SK-N-SH (cell line): ENCODE measurements around the gene STAP2. TPM values are rescaled to one million over a fixed set of nuclear protein-coding genes. Genes with fewer than 3 reads are reported as not detected.

Source experiments
- CTCF ChIA-PET: fragments of 300-600, 350-600 bp; formaldehyde crosslinking; extraction: SDS; loops from one replicate; lab custom pipeline; 2021; lab: Yijun Ruan, JAX
- POLR2A ChIA-PET: fragments of 350-600 bp; sonication (Branson Sonifier 250); formaldehyde crosslinking; extraction: SDS; loops from one replicate; lab custom pipeline; 2020; ENCODE audit warnings: antibody characterized with exemption, inconsistent platforms; lab: Yijun Ruan, JAX
- DNase-seq: peaks from one replicate; pipeline ENCODE4 v3.0.0; 2012
- H2AFZ ChIP-seq: fragments of 200-600 bp; sonication (generic); 2 replicates; pipeline ENCODE4 v1.8.1; 2016; ENCODE audit warnings: antibody characterized with exemption, mild to moderate bottlenecking, low read depth
- H3F3A ChIP-seq: fragments of 200-600 bp; sonication (generic); replicated peaks from 2 replicates; pipeline ENCODE3; 2016; ENCODE audit warnings: antibody characterized with exemption, mild to moderate bottlenecking; ENCODE audit not compliant: insufficient read depth
- H3K27ac ChIP-seq, 2 experiments: fragments of 200-500 bp in 1 of 2; fragments of 200-600 bp in 1 of 2; sonication (Bioruptor generic) in 1 of 2; sonication (generic), shearing (Covaris generic) in 1 of 2; 2 replicates each; pipeline versions ENCODE4 v1.5.1 to v1.6.1; 2014 to 2016; ENCODE audit warnings: low read depth in 2 of 2, inconsistent platforms in 1 of 2, low read length in 1 of 2, mild to moderate bottlenecking in 1 of 2, mixed read lengths in 1 of 2
- H3K27me3 ChIP-seq: fragments of 200-600 bp; sonication (generic), shearing (Covaris generic); 2 replicates; pipeline ENCODE4 v1.6.1; 2016; ENCODE audit warnings: mixed run types; ENCODE audit not compliant: insufficient read depth
- H3K36me3 ChIP-seq, 2 experiments: fragments of 200-500 bp in 1 of 2; fragments of 200-600 bp in 1 of 2; sonication (Bioruptor generic) in 1 of 2; sonication (generic) in 1 of 2; replicated peaks in 1 of 2; 2 replicates each; pipeline versions ENCODE3 to v1.5.1; 2014 to 2016; ENCODE audit warnings: low read length in 1 of 2, mild to moderate bottlenecking in 1 of 2; ENCODE audit not compliant: insufficient read depth in 2 of 2, control insufficient read depth in 1 of 2
- H3K4me1 ChIP-seq, 2 experiments: fragments of 200-500 bp in 1 of 2; fragments of 200-600 bp in 1 of 2; sonication (Bioruptor generic) in 1 of 2; sonication (generic), shearing (Covaris generic) in 1 of 2; 2 replicates each; pipeline versions ENCODE4 v1.5.1 to v1.6.1; 2014 to 2016; ENCODE audit warnings: low read depth in 1 of 2, low read length in 1 of 2, mixed run types in 1 of 2; ENCODE audit not compliant: insufficient read depth in 2 of 2, control insufficient read depth in 1 of 2
- H3K4me2 ChIP-seq: fragments of 200-600 bp; sonication (generic), shearing (Covaris generic); 2 replicates; pipeline ENCODE4 v1.6.1; 2017; ENCODE audit warnings: mixed run types
- H3K4me3 ChIP-seq, 2 experiments: fragments of 200-500 bp in 1 of 2; fragments of 200-600 bp in 1 of 2; sonication (Bioruptor generic) in 1 of 2; sonication (generic), shearing (Covaris generic) in 1 of 2; 2 replicates each; pipeline versions ENCODE4 v1.5.1 to v1.8.1; 2014 to 2016; ENCODE audit warnings: low read depth in 2 of 2, inconsistent platforms in 1 of 2, low read length in 1 of 2, mild to moderate bottlenecking in 1 of 2, mixed read lengths in 1 of 2, moderate library complexity in 1 of 2
- H3K79me2 ChIP-seq: fragments of 200-600 bp; sonication (generic); 2 replicates; pipeline ENCODE4 v1.8.1; 2017; ENCODE audit warnings: mild to moderate bottlenecking; ENCODE audit not compliant: insufficient read depth
- H3K9ac ChIP-seq: fragments of 200-600 bp; sonication (generic); 2 replicates; pipeline ENCODE4 v1.6.1; 2017; ENCODE audit warnings: mixed run types
- H3K9me2 ChIP-seq: fragments of 200-600 bp; sonication (generic); 2 replicates; pipeline ENCODE4 v1.6.1; 2017; ENCODE audit warnings: mixed run types
- H3K9me3 ChIP-seq: fragments of 200-600 bp; sonication (generic); 2 replicates; pipeline ENCODE4 v1.6.1; 2017; ENCODE audit warnings: mixed run types, mild to moderate bottlenecking, moderate library complexity
- H4K20me1 ChIP-seq: fragments of 200-600 bp; sonication (generic); 2 replicates; pipeline ENCODE4 v1.6.1; 2017; ENCODE audit warnings: mild to moderate bottlenecking, mixed run types; ENCODE audit not compliant: insufficient read depth
- CTCF ChIP-seq: fragments of 200-600 bp; sonication (generic); IDR thresholded peaks from 2 replicates; pipeline ENCODE4 v1.6.1; 2017; ENCODE audit warnings: antibody characterized with exemption, mild to moderate bottlenecking, moderate library complexity
- EZH2phosphoT487 ChIP-seq: fragments of 200-600 bp; sonication (generic); IDR thresholded peaks from 2 replicates; pipeline ENCODE4 v1.6.1; 2017; ENCODE audit warnings: low read depth, mixed run types, mild to moderate bottlenecking, antibody characterized with exemption, moderate library complexity, borderline replicate concordance
- FOSL2 ChIP-seq: IDR thresholded peaks from 2 replicates; pipeline ENCODE4 v1.4.0; 2012; ENCODE audit warnings: low read depth, mild to moderate bottlenecking, moderate library complexity, borderline replicate concordance
- MAX ChIP-seq: IDR thresholded peaks from 2 replicates; pipeline ENCODE4 v1.4.0; 2012; ENCODE audit warnings: low read depth
- MEF2A ChIP-seq: IDR thresholded peaks from 2 replicates; pipeline ENCODE4 v1.4.0; 2012; ENCODE audit warnings: low read depth, borderline replicate concordance
- PBX3 ChIP-seq: IDR thresholded peaks from 2 replicates; pipeline ENCODE4; 2012
- RCOR1 ChIP-seq: fragments of 150-350 bp; IDR thresholded peaks from 2 replicates; pipeline ENCODE4 v1.6.1; 2017; ENCODE audit warnings: antibody characterized with exemption, low read length
- REST ChIP-seq: IDR thresholded peaks from 2 replicates; pipeline ENCODE4 v1.6.1; 2012; ENCODE audit warnings: mild to moderate bottlenecking, low read depth, low read length, moderate library complexity
- TEAD4 ChIP-seq: IDR thresholded peaks from 2 replicates; pipeline ENCODE4 v1.4.0; 2012; ENCODE audit warnings: mild to moderate bottlenecking, borderline replicate concordance; ENCODE audit not compliant: insufficient read depth
- WGBS: methylation state at CpG from one replicate; pipeline ENCODE4 v1.1.6; 2017; ENCODE audit warnings: low lambda C conversion rate; 5-methylcytosine and 5-hydroxymethylcytosine counted together
- polyA plus RNA-seq, 3 experiments: library from polyadenylated mRNA; depleted of rRNA; stranded (reverse); fragments of >200 nt; gene quantifications; 2 replicates each; pipeline ENCODE4 v1.2.3, GENCODE V29; 2012

Gene STAP2
- polyA plus RNA-seq, 1 of the 3 experiments (the other 2 are of a cell fraction), result 7.6 TPM

GRCh38 chr19:4323692-4324091 lies 14.9 kb downstream of the STAP2 start:
- H3K36me3 ChIP-seq, result peaks cover 5% of the 10 kb centered on the region in 2 experiments
- no peaks in the 10 kb centered on the region for H3K9me2 ChIP-seq
- CTCF ChIA-PET, result no interaction called here
- no peaks in the 10 kb centered on the region for H3K9me3 ChIP-seq
- peaks cover 2% of the 10 kb centered on the region; the same call in 1 of the 2 replicates for H3K79me2 ChIP-seq
- no peaks in the 10 kb centered on the region for H3K27me3 ChIP-seq
- no peaks in the 10 kb centered on the region for H4K20me1 ChIP-seq
- TF ChIP-seq CTCF (no peak), MAX (no peak), PBX3 (no peak), EZH2phosphoT487 (no peak), TEAD4 (no peak), MEF2A (no peak), FOSL2 (no peak), RCOR1 (no peak), REST (no peak)
- no peak overlapping the region for H3K27ac ChIP-seq
- POLR2A ChIA-PET, result interaction anchor here (0.6 to 1.1 kb wide), 6 partner anchors 10 to 47 kb away, joined by 3 to 4 read pairs (median 3); partner anchors contain the start of gene MPND
- H3K9ac ChIP-seq, result no peak overlapping the region
- no peak for DNase-seq
- H3K4me1 ChIP-seq, result peaks cover 0 to 14% of the 10 kb centered on the region in 2 experiments; a peak in 2 of 4 replicates
- no peak overlapping the region for H3K4me3 ChIP-seq
- 100% methylated on average over 1 of the region's 9 CpGs for WGBS
- H2AFZ ChIP-seq, result no peak overlapping the region
- no peak overlapping the region for H3K4me2 ChIP-seq
- H3F3A ChIP-seq, result peaks cover 6% of the 10 kb centered on the region
